HepG2 (cell line): ENCODE results near the gene ABCC9.

Experiments
- CTCF ChIP-seq: sonication (generic); formaldehyde crosslinking; IDR thresholded peaks from 2 replicates; pipeline ENCODE4 v1.5.0; 2020; ENCODE audit warnings: mild to moderate bottlenecking, missing genetic modification reagents, moderate library complexity
- FOXK2 ChIP-seq: fragments of 450-650 bp; IDR thresholded peaks from 2 replicates; pipeline ENCODE4 v1.6.1; 2016
- KLF16 ChIP-seq, 2 experiments: sonication (generic) in 1 of 2; formaldehyde crosslinking in 1 of 2; IDR thresholded peaks; 2 replicates each; pipeline versions ENCODE4 v1.6.1 to v1.8.0; 2016 to 2023; ENCODE audit warnings: missing genetic modification reagents in 2 of 2, missing compliant biosample characterization in 1 of 2
- NFIC ChIP-seq: IDR thresholded peaks from 2 replicates; pipeline ENCODE4 v1.6.1; 2012; ENCODE audit warnings: mild to moderate bottlenecking, low read length, inconsistent platforms
- POLR2A ChIP-seq, 2 experiments: IDR thresholded peaks; 2 replicates each; pipeline ENCODE4 v1.6.1; 2011; ENCODE audit warnings: low read depth in 2 of 2, low read length in 2 of 2, mild to moderate bottlenecking in 1 of 2, moderate library complexity in 1 of 2; ENCODE audit not compliant: insufficient read depth in 1 of 2
- PRDM4 ChIP-seq: sonication (generic); formaldehyde crosslinking; IDR thresholded peaks from 2 replicates; pipeline ENCODE4 v1.9.0; 2021; ENCODE audit warnings: missing genetic modification reagents, borderline replicate concordance
- YY1 ChIP-seq: IDR thresholded peaks from 2 replicates; pipeline ENCODE4 v1.6.1; 2011; ENCODE audit warnings: low read length, low read depth, moderate library complexity, mild to moderate bottlenecking; ENCODE audit not compliant: insufficient read depth, insufficient replicate concordance
- ZBED4 ChIP-seq: sonication (generic); formaldehyde crosslinking; IDR thresholded peaks from 2 replicates; pipeline ENCODE4 v1.4.0; 2020; ENCODE audit warnings: missing genetic modification reagents, borderline replicate concordance
- ZNF350 ChIP-seq: sonication (generic); formaldehyde crosslinking; IDR thresholded peaks from 2 replicates; pipeline ENCODE4 v1.4.0; 2020; ENCODE audit warnings: mild to moderate bottlenecking, low read depth, missing genetic modification reagents, borderline replicate concordance
- ZNF609 ChIP-seq: sonication (generic); formaldehyde crosslinking; IDR thresholded peaks from 2 replicates; pipeline ENCODE4 v1.4.0; 2020; ENCODE audit warnings: mild to moderate bottlenecking, missing genetic modification reagents, borderline replicate concordance
- ZNF761 ChIP-seq: sonication (generic); formaldehyde crosslinking; conservative IDR thresholded peaks from 2 replicates; pipeline ENCODE4 v1.4.0; 2020; ENCODE audit warnings: mild to moderate bottlenecking, missing genetic modification reagents
- TF ChIP-seq, protein P1 (sequence below): sonication (generic); formaldehyde crosslinking; IDR thresholded peaks from 2 replicates; pipeline ENCODE4 v1.8.0; 2022; ENCODE audit warnings: mild to moderate bottlenecking, missing genetic modification reagents

- TF ChIP-seq YY1: no peak
- TF ChIP-seq NFIC: no peak
- TF ChIP-seq, protein P1, sequence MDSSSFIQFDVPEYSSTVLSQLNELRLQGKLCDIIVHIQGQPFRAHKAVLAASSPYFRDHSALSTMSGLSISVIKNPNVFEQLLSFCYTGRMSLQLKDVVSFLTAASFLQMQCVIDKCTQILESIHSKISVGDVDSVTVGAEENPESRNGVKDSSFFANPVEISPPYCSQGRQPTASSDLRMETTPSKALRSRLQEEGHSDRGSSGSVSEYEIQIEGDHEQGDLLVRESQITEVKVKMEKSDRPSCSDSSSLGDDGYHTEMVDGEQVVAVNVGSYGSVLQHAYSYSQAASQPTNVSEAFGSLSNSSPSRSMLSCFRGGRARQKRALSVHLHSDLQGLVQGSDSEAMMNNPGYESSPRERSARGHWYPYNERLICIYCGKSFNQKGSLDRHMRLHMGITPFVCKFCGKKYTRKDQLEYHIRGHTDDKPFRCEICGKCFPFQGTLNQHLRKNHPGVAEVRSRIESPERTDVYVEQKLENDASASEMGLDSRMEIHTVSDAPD: no peak
- TF ChIP-seq PRDM4 (CRISPR knock-in tag): no peak
- no peak for TF ChIP-seq ZBED4
- no peak for TF ChIP-seq ZNF609
- TF ChIP-seq FOXK2: no peak
- no peak for TF ChIP-seq POLR2A (IDR thresholded peaks at IDR 0.05; ENCODE audit: insufficient read depth in 1 of 2, low read depth in 2 of 2, low read length in 2 of 2)
- no peak for TF ChIP-seq CTCF
- TF ChIP-seq ZNF350 (CRISPR knock-in tag): no peak
- no peak for TF ChIP-seq ZNF761 (CRISPR knock-in tag)
- TF ChIP-seq KLF16 (CRISPR knock-in tag; IDR thresholded peaks at IDR 0.05): no peak
Observed at GRCh38 chr12:21865846-21866245, 75.4 kb downstream of the ABCC9 start.
